Measurements from ENCODE around the gene TBX4. TPM values are rescaled to one million over a fixed set of nuclear protein-coding genes. Genes with fewer than 3 reads are reported as not detected.

TBX4 gene
- total and polyA plus RNA-seq, 2 experiments from 2014 or later, result not detected

- H3K79me2 ChIP-seq (replicated peaks; ENCODE audit: insufficient read depth), result no peaks in the 10 kb centered on the region
- H3K4me1 ChIP-seq (ENCODE audit: insufficient read depth), result no peaks in the 10 kb centered on the region
- H3K4me1 Mint-ChIP-seq, result no peaks in the 10 kb centered on the region
- no peak overlapping the region for H3K4me3 ChIP-seq
- H3K27ac ChIP-seq (ENCODE audit: low read depth), result no peak overlapping the region
- no peak overlapping the region for H3K27ac Mint-ChIP-seq
- ATAC-seq (no peak), DNase-seq (ENCODE audit: low spot score) (no peak)
- H3K9me2 ChIP-seq (ENCODE audit: insufficient read depth), result no peaks in the 10 kb centered on the region
- H3K9me3 Mint-ChIP-seq, result no peaks in the 10 kb centered on the region
- no peaks in the 10 kb centered on the region for H4K20me1 ChIP-seq (replicated peaks; ENCODE audit: insufficient read depth)
- H3K27me3 Mint-ChIP-seq (ENCODE audit: insufficient read depth, low read depth, poor library complexity), result no peaks in the 10 kb centered on the region
- H3K4me2 ChIP-seq, result no peak overlapping the region
- H3K36me3 Mint-ChIP-seq (ENCODE audit: low read depth), result no peaks in the 10 kb centered on the region
- H2AFZ ChIP-seq, result no peak overlapping the region
- no peaks in the 10 kb centered on the region for H3K36me3 ChIP-seq (ENCODE audit: insufficient read depth)
- no peaks in the 10 kb centered on the region for H3K27me3 ChIP-seq (ENCODE audit: insufficient read depth)
- no peak overlapping the region for H3K4me3 Mint-ChIP-seq
- TF ChIP-seq, protein P1, sequence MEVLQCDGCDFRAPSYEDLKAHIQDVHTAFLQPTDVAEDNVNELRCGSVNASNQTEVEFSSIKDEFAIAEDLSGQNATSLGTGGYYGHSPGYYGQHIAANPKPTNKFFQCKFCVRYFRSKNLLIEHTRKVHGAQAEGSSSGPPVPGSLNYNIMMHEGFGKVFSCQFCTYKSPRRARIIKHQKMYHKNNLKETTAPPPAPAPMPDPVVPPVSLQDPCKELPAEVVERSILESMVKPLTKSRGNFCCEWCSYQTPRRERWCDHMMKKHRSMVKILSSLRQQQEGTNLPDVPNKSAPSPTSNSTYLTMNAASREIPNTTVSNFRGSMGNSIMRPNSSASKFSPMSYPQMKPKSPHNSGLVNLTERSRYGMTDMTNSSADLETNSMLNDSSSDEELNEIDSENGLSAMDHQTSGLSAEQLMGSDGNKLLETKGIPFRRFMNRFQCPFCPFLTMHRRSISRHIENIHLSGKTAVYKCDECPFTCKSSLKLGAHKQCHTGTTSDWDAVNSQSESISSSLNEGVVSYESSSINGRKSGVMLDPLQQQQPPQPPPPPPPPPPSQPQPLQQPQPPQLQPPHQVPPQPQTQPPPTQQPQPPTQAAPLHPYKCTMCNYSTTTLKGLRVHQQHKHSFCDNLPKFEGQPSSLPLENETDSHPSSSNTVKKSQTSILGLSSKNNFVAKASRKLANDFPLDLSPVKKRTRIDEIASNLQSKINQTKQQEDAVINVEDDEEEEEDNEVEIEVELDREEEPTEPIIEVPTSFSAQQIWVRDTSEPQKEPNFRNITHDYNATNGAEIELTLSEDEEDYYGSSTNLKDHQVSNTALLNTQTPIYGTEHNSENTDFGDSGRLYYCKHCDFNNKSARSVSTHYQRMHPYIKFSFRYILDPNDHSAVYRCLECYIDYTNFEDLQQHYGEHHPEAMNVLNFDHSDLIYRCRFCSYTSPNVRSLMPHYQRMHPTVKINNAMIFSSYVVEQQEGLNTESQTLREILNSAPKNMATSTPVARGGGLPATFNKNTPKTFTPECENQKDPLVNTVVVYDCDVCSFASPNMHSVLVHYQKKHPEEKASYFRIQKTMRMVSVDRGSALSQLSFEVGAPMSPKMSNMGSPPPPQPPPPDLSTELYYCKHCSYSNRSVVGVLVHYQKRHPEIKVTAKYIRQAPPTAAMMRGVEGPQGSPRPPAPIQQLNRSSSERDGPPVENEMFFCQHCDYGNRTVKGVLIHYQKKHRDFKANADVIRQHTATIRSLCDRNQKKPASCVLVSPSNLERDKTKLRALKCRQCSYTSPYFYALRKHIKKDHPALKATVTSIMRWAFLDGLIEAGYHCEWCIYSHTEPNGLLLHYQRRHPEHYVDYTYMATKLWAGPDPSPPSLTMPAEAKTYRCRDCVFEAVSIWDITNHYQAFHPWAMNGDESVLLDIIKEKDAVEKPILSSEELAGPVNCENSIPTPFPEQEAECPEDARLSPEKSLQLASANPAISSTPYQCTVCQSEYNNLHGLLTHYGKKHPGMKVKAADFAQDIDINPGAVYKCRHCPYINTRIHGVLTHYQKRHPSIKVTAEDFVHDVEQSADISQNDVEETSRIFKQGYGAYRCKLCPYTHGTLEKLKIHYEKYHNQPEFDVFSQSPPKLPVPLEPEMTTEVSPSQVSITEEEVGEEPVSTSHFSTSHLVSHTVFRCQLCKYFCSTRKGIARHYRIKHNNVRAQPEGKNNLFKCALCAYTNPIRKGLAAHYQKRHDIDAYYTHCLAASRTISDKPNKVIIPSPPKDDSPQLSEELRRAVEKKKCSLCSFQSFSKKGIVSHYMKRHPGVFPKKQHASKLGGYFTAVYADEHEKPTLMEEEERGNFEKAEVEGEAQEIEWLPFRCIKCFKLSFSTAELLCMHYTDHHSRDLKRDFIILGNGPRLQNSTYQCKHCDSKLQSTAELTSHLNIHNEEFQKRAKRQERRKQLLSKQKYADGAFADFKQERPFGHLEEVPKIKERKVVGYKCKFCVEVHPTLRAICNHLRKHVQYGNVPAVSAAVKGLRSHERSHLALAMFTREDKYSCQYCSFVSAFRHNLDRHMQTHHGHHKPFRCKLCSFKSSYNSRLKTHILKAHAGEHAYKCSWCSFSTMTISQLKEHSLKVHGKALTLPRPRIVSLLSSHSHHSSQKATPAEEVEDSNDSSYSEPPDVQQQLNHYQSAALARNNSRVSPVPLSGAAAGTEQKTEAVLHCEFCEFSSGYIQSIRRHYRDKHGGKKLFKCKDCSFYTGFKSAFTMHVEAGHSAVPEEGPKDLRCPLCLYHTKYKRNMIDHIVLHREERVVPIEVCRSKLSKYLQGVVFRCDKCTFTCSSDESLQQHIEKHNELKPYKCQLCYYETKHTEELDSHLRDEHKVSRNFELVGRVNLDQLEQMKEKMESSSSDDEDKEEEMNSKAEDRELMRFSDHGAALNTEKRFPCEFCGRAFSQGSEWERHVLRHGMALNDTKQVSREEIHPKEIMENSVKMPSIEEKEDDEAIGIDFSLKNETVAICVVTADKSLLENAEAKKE (CRISPR knock-in tag; IDR thresholded peaks at IDR 0.05), result no peak
- TF ChIP-seq POLR2AphosphoS5 (IDR thresholded peaks at IDR 0.05; ENCODE audit: low read depth) (no peak), EZH2 (IDR thresholded peaks at IDR 0.05; ENCODE audit: low read depth, unreplicated experiment) (no peak), ZNF114 (CRISPR knock-in tag; IDR thresholded peaks at IDR 0.05) (no peak), NANOG (IDR thresholded peaks at IDR 0.05; ENCODE audit: borderline replicate concordance) (no peak), CREB1 (CRISPR knock-in tag; IDR thresholded peaks at IDR 0.05; ENCODE audit: low read depth) (no peak), JUNB (IDR thresholded peaks at IDR 0.05; ENCODE audit: unreplicated experiment) (no peak), REST (IDR thresholded peaks at IDR 0.05; ENCODE audit: unreplicated experiment) (no peak), EZH2phosphoT487 (IDR thresholded peaks at IDR 0.05; ENCODE audit: unreplicated experiment) (no peak), CTCF (conservative IDR thresholded peaks at IDR 0.05; ENCODE audit: low read depth in 2 of 2) (no peak), ZNF331 (CRISPR knock-in tag; IDR thresholded peaks at IDR 0.05; ENCODE audit: low read depth) (no peak)
- TF ChIP-seq, protein P2, sequence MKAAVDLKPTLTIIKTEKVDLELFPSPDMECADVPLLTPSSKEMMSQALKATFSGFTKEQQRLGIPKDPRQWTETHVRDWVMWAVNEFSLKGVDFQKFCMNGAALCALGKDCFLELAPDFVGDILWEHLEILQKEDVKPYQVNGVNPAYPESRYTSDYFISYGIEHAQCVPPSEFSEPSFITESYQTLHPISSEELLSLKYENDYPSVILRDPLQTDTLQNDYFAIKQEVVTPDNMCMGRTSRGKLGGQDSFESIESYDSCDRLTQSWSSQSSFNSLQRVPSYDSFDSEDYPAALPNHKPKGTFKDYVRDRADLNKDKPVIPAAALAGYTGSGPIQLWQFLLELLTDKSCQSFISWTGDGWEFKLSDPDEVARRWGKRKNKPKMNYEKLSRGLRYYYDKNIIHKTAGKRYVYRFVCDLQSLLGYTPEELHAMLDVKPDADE (IDR thresholded peaks at IDR 0.05), result no peak
- H3F3A ChIP-seq (replicated peaks; ENCODE audit: low read depth), result no peaks in the 10 kb centered on the region
Measured at GRCh38 chr17:61520897-61521296, 68.7 kb downstream of the TBX4 start.

All from GM23338 (cell line).